H1 (cell line): ENCODE data around the gene SEMA4D. TPM values are rescaled to one million over a fixed set of nuclear protein-coding genes. Genes with fewer than 3 reads are reported as not detected.

Experiments used
- CBX5 ChIP-seq: fragments of 300-800, 300-1000 bp; sonication (generic); IDR thresholded peaks from 2 replicates; pipeline ENCODE4 v1.7.1; 2016; ENCODE audit warnings: antibody characterized with exemption, low read length, low read depth
- POU5F1 ChIP-seq: IDR thresholded peaks from 2 replicates; pipeline ENCODE4 v1.6.1; 2011; ENCODE audit warnings: low read depth, mild to moderate bottlenecking, low read length, moderate library complexity
- polyA plus RNA-seq, 7 experiments: library from polyadenylated mRNA; depleted of rRNA in 3 of 7; stranded (reverse) in 5 of 7; unstranded in 2 of 7; fragments of >200 nt in 5 of 7; fragments of 200-250 nt in 2 of 7; gene quantifications; 1 replicate in 5 of 7; 2 replicates in 1 of 7; 4 replicates in 1 of 7; pipeline versions ENCODE4 v1.2.1 to v1.2.3, GENCODE V29; 2011 to 2013; ENCODE audit warnings: missing spikeins in 2 of 7, mixed read lengths in 2 of 7
- total RNA-seq: library from RNA; stranded (reverse); fragmentation: NEBNext Ultra II Directional; extraction: Animal tissue kit (Norgen Biotek cat#: 25700); gene quantifications from 2 replicates; pipeline ENCODE4 v1.2.1, GENCODE V29; 2021

Gene SEMA4D
- total and polyA plus RNA-seq, 2 of the 8 experiments (the other 6 are each of a cell fraction or from before 2014, with no cell fraction given) = 21.0 to 70.4 TPM

GRCh38 chr9:89329917-89330316 lies 168.0 kb downstream of the SEMA4D start (continued):
- TF ChIP-seq POU5F1 (no peak), CBX5 (no peak)
